GM12892 (cell line): Measurements from ENCODE around the gene MLYCD.

Experiments used
- POLR2A ChIP-seq: IDR thresholded peaks from 2 replicates; pipeline ENCODE4 v1.6.1; 2011; ENCODE audit warnings: low read depth, low read length, control low read depth
- TAF1 ChIP-seq: IDR thresholded peaks from 2 replicates; pipeline ENCODE4 v1.6.1; 2011; ENCODE audit warnings: low read depth, mild to moderate bottlenecking, control low read depth, low read length, borderline replicate concordance

DNA sequence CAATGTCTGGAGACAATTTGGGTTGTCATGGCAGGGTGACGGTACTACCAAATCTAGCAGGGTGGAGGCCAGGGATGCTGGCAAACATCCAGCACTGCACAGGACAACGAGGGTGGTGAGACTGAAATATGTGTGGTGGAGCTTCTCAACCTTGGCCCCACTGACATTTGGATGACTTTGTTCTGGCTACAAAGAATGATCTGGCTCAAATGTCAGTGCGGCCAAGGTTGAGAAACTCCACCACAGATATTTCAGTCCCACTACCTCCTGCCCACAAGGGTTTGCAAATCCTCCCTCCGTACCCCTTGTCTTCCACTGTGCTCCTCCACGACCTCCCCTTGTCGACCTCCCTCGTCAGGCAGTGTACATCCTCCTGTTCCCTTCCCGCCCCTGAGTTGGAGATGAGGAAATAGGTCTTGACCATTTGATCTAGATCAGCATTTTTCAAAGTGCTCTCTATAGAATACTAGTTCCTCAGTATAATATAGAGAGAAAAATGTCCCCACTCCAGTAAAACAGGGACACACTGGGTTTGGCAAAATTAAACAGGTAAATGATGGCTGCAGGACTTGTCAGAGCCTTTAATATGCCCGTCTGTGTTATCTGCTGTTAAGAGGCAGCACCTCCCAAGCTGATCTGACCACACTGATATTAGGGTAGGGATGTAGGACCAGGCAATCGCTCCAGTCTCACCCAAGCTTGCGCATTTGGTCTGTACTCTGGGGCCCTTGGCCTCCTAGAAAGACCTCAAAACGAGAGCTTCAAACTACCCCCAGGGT, 60.9 kb downstream of the MLYCD start:
- no peak for TF ChIP-seq TAF1
- TF ChIP-seq POLR2A = no peak
